KMS-11 (cell line): ENCODE results near the gene TSSK3.

Experiments used
- H2AFZ ChIP-seq: fragments of 200-600 bp; sonication (generic); 2 replicates; pipeline ENCODE4 v1.6.1; 2016; ENCODE audit warnings: antibody characterized with exemption, mixed run types, low read depth
- H3K27ac ChIP-seq: fragments of 200-600 bp; sonication (generic); 2 replicates; pipeline ENCODE4 v1.6.1; 2016; ENCODE audit warnings: mild to moderate bottlenecking, mixed run types
- H3K27me3 ChIP-seq: fragments of 200-600 bp; sonication (generic); 2 replicates; pipeline ENCODE4 v1.6.1; 2017; ENCODE audit warnings: mild to moderate bottlenecking, low read depth, mixed run types, moderate library complexity; ENCODE audit not compliant: insufficient read depth
- H3K36me3 ChIP-seq: fragments of 200-600 bp; sonication (generic); 2 replicates; pipeline ENCODE4 v1.6.1; 2017; ENCODE audit warnings: mild to moderate bottlenecking, mixed run types; ENCODE audit not compliant: insufficient read depth
- H3K4me1 ChIP-seq: fragments of 200-600 bp; sonication (generic); 2 replicates; pipeline ENCODE4 v1.6.1; 2016; ENCODE audit warnings: mild to moderate bottlenecking, low read depth, mixed run types; ENCODE audit not compliant: poor library complexity, severe bottlenecking
- H3K4me2 ChIP-seq: fragments of 200-600 bp; sonication (generic); 2 replicates; pipeline ENCODE4 v1.7.0; 2016; ENCODE audit warnings: mild to moderate bottlenecking, mixed run types
- H3K4me3 ChIP-seq: fragments of 200-600 bp; sonication (generic); IDR thresholded peaks from 2 replicates; pipeline ENCODE4 v1.6.1; 2017; ENCODE audit warnings: low read depth, low read length, mixed read lengths; ENCODE audit not compliant: insufficient read depth
- H3K79me2 ChIP-seq: fragments of 200-600 bp; sonication (generic); 2 replicates; pipeline ENCODE4 v1.6.1; 2016; ENCODE audit warnings: low read depth, mixed run types; ENCODE audit not compliant: insufficient read depth
- H3K9ac ChIP-seq: fragments of 200-600 bp; sonication (generic); 2 replicates; pipeline ENCODE4 v1.6.1; 2016; ENCODE audit warnings: mild to moderate bottlenecking, mixed run types
- H4K20me1 ChIP-seq: fragments of 200-600 bp; sonication (generic); 2 replicates; pipeline ENCODE4 v1.6.1; 2016; ENCODE audit warnings: mild to moderate bottlenecking, mixed run types; ENCODE audit not compliant: insufficient read depth
- CTCF ChIP-seq: fragments of 200-600 bp; sonication (generic); conservative IDR thresholded peaks from 2 replicates; pipeline ENCODE4 v1.6.1; 2017; ENCODE audit warnings: low read depth, mild to moderate bottlenecking, antibody characterized with exemption, low read length, moderate library complexity, mixed read lengths

Gene TSSK3

GRCh38 chr1:32377541-32378220 lies 15.3 kb downstream of the TSSK3 start:
- H2AFZ ChIP-seq: no peak overlapping the region
- H3K36me3 ChIP-seq: no peaks in the 10 kb centered on the region; the same call in 1 of the 2 replicates
- H3K9ac ChIP-seq: no peak overlapping the region
- H3K4me1 ChIP-seq: no peaks in the 10 kb centered on the region
- H3K27me3 ChIP-seq: no peaks in the 10 kb centered on the region
- no peak overlapping the region for H3K27ac ChIP-seq
- no peak for TF ChIP-seq CTCF
- no peak overlapping the region for H3K4me3 ChIP-seq
- no peaks in the 10 kb centered on the region for H4K20me1 ChIP-seq
- no peaks in the 10 kb centered on the region for H3K79me2 ChIP-seq
- no peak overlapping the region for H3K4me2 ChIP-seq

DNA sequence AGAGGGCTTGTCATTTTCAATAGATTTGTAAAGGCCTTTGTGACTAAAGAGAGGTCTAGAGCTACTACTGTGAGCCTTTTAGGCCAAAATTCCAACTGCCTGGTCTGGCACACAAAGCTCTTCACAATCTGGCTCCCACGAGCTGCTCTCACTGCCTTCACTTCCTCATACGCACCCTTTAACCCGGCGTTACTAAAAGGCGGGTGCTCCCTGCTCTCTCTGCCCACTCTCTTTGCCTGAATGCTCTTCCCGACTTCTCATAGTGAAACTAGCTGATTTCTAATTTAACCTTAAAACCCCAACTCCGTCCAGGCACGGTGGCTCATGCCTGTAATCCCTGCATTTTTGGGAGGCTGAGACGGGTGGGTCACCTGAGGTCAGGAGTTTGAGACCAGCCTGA lies 17.7 kb downstream of the TSSK3 start:
- H2AFZ ChIP-seq: no peak overlapping the region
- H4K20me1 ChIP-seq: no peaks in the 10 kb centered on the region
- H3K4me1 ChIP-seq: no peaks in the 10 kb centered on the region
- H3K27ac ChIP-seq: no peak overlapping the region
- no peaks in the 10 kb centered on the region for H3K27me3 ChIP-seq
- H3K4me2 ChIP-seq: no peak overlapping the region
- H3K9ac ChIP-seq: no peak overlapping the region
- H3K79me2 ChIP-seq: no peaks in the 10 kb centered on the region
- no peaks in the 10 kb centered on the region; the same call in 1 of the 2 replicates for H3K36me3 ChIP-seq
- H3K4me3 ChIP-seq: no peak overlapping the region
- TF ChIP-seq CTCF: no peak

- H3K36me3 ChIP-seq: peaks cover 5% of the 10 kb centered on the region; the same call in 1 of the 2 replicates
- no peak overlapping the region for H3K4me2 ChIP-seq
- no peak overlapping the region for H3K4me3 ChIP-seq
- no peak overlapping the region for H3K9ac ChIP-seq
- TF ChIP-seq CTCF: no peak
- no peak overlapping the region for H3K27ac ChIP-seq
- no peaks in the 10 kb centered on the region for H4K20me1 ChIP-seq
- H3K79me2 ChIP-seq: no peaks in the 10 kb centered on the region
- H2AFZ ChIP-seq: no peak overlapping the region
- no peaks in the 10 kb centered on the region for H3K4me1 ChIP-seq
- H3K27me3 ChIP-seq: no peaks in the 10 kb centered on the region
These were observed 24.5 kb downstream of the TSSK3 start for GRCh38 chr1:32386676-32387392.

- peaks cover 14% of the 10 kb centered on the region; the same call in 1 of the 2 replicates for H3K79me2 ChIP-seq
- no peak overlapping the region for H3K4me2 ChIP-seq
- no peak overlapping the region for H3K27ac ChIP-seq
- H4K20me1 ChIP-seq: no peaks in the 10 kb centered on the region
- H3K9ac ChIP-seq: no peak overlapping the region
- TF ChIP-seq CTCF: no peak
- H2AFZ ChIP-seq: no peak overlapping the region
- H3K4me1 ChIP-seq: peaks cover 14% of the 10 kb centered on the region
- peaks cover 5% of the 10 kb centered on the region; the same call in 1 of the 2 replicates for H3K36me3 ChIP-seq
- H3K27me3 ChIP-seq: no peaks in the 10 kb centered on the region
- no peak overlapping the region for H3K4me3 ChIP-seq
These were observed 26.3 kb downstream of the TSSK3 start for GRCh38 chr1:32388641-32389040.
